Right ventricle myocardium inferior (tissue), 1 donor: Measurements from ENCODE around the gene OR5B3. TPM values are rescaled to one million over a fixed set of nuclear protein-coding genes. Genes with fewer than 3 reads are reported as not detected.
"Not testable (repeated sequence)": the region's sequence is repeated elsewhere in the genome, so short reads cannot be mapped to it uniquely, and the experiment has no call there.

Experiments
- ATAC-seq: fragments of 200-7000 bp; cut with Tn5 transposase; one replicate; pipeline ENCODE4 v1.9.1; 2020; ENCODE audit warnings: mild to moderate bottlenecking, moderate library complexity
- DNase-seq: peaks from one replicate; pipeline ENCODE4 v3.0.0; 2021; ENCODE audit errors: missing footprints
- intact Hi-C: fragments of 100-400 bp; cut with DNase I; formaldehyde crosslinking; loops from one replicate; pipeline ENCODE4 v1.11.0; 2022
- long read RNA-seq: library from polyadenylated mRNA; unstranded; transcript quantifications from one replicate; pipeline ENCODE4 v2.0.0, GENCODE V29; 2021
- total RNA-seq: library from RNA; stranded (reverse); fragmentation: NEBNext Ultra II Directional; extraction: Animal tissue kit (Norgen Biotek cat#: 25700); gene quantifications from one replicate; pipeline ENCODE4 v1.2.1, GENCODE V29; 2021
- donor health status: DM: no; HTN: yes; CAD: no; lungs with severe emphysema.

The OR5B3 gene
- not detected for total RNA-seq
- long read RNA-seq, result 0 reads

- intact Hi-C loops, result no loop called here
- DNase-seq, result no peak
- no peak for ATAC-seq
Observed at GRCh38 chr11:58406774-58407173, at the start of gene OR5B3. Gene OR5B3, minus strand, starts transcription at chr11:58406874. Its CDS starts 3,465 bp downstream, at chr11:58403409.

GRCh38 chr11:58451585-58451984 is 44.9 kb upstream of the OR5B3 start:
- intact Hi-C loops, result no loop called here
- ATAC-seq (no peak), DNase-seq (no peak)

DNA sequence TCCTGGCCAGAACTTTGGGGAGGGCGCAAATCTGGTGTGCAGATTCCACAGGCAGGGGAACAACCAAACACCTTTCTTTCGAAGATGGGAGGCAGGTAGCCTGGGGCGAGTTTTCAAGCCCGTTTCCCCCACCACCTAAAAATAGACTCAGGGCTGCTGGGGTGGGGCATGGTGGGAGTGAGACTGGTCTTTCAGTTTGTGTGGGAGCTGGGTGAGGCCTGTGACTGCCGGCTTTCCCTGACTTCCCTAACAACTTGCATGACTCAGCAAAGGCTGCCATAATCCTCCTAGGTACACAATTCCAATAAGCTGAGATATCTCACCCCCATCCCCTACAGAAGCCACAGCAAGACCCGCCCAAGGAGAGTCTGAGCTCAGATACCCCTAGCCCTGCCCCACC is 39.6 kb upstream of the OR5B3 start:
- intact Hi-C loops, result no loop called here
- no peak for DNase-seq
- ATAC-seq, result no peak

DNA sequence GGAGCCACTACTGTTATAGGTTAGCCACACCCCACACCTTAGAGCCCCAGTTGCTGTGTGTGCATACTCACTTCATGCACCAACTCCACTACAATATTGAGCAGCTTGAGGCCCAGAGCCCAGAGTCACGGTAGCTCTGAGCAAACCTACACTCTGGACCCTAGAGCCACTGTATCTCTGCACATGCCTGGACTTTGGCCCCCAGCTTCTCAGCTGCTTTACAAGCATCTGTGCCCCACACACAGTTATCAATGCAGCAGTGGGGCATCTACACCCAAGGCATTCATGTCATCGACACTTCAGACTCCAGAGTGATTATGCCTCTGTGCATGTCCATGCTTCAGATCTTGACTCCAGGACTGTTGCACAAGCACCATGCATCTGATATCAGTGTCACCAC is 37.6 kb upstream of the OR5B3 start:
- no peak for ATAC-seq
- intact Hi-C loops, result no loop called here
- DNase-seq, result no peak

- no peak for ATAC-seq
- intact Hi-C loops, result no loop called here
- no peak for DNase-seq
Observed at GRCh38 chr11:58442136-58442535, 35.5 kb upstream of the OR5B3 start, which contains the start of gene OR5B12. Gene OR5B12, minus strand, starts transcription at chr11:58442236. Its CDS starts 2,085 bp downstream, at chr11:58440151.

- intact Hi-C loops, result no loop called here
- ATAC-seq (no peak), DNase-seq (no peak)
Observed at GRCh38 chr11:58438486-58438885, 31.8 kb upstream of the OR5B3 start.

- intact Hi-C loops, result no loop called here
- no peak for ATAC-seq
- DNase-seq, result no peak
Observed at GRCh38 chr11:58434217-58434616, 27.5 kb upstream of the OR5B3 start.

DNA sequence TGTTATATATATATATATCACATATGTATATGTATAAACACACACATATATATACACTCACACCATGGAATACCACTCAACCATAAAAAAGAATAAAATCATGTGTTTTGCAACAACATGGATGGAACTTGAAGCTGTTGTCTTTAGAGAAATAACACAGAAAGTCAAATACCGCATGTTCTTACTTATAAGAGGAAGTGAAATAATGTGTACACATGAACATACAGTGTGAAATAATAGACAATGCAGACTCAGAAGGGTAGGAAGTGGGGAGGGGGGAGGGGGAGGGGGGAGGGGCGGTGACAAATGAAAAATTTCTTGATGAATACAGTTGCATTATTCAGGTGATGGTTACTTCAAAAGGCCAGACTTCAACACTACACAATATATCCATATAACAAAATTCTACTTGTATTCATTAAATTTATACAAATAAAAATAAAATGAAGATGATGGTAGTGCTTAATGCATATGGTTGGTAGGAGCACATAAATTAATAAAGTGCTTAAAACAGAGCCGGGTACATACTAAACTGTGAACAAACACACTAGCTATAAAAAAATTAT is 27.0 kb upstream of the OR5B3 start:
- intact Hi-C loops, result no loop called here
- DNase-seq, result no peak
- no peak for ATAC-seq

DNA sequence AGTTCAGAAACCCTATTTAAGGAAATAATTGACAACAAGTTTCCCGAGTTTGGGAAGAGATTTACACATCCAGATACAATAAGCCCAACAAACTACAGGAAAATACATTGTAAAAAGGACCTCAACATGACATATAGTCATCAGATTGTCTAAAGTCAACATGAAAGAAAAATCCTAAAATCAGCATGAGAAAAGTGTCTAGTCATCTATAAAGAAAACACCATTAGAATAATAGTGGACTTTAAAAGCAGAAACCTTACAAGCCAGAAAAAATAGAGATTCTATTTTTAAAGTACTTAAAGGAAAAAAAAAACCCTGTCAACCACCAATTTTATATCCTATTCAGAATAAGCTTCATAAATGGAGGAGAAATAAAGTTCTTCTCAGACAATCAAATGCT is 22.6 kb upstream of the OR5B3 start:
- intact Hi-C loops, result no loop called here
- no peak for ATAC-seq
- DNase-seq, result no peak

DNA sequence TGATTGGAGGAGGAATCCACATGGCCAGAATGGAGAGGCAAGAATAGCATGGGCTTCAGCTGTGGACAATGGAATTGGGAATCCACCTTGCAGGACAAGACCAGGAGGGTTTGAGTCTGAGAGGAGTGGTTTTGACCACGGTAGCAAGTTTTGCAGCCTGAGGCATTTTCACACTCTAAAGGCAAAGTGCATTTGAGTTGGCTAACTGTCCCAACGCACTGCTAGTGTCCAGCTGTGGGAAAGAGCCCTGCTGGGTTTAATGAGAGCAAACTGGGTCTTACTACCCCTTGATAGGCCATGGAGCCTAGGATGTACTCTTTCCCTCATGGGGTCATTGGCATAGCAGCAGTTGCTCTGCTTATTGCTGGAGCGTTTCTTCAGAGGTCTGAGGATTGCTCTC is 21.3 kb upstream of the OR5B3 start, which contains the start of gene OR5B2:
Gene OR5B2 (minus strand): TSS at position 101 of the 400 bp plus-strand sequence. CDS start 4,860 bp downstream, outside the sequence.
- ATAC-seq (no peak), DNase-seq (no peak)
- intact Hi-C loops, result no loop called here

DNA sequence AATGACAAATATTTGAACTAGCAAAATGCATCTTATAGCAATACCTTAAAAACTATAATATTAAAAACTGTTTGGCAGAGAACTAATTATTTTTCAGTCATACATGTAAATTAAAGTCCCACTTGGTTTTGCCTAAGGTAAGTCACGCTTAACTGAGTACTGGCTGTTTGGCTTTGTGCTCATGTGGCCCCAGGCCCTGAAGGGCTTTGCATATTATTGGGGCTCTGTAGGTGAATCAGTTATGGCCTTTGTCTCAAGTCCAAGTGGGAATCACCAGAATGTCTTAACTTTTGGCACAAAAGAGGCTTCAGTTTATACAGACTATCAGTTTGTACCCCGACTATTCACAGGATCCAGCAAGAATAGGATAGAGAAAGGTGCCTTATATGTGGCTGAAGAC is 7.1 kb downstream of the OR5B3 start:
- ATAC-seq, intact Hi-C loops, DNase-seq: not testable (repeated sequence)

GRCh38 chr11:58395581-58395980 is 11.1 kb downstream of the OR5B3 start:
- DNase-seq (no peak), ATAC-seq (no peak)
- intact Hi-C loops, result no loop called here

DNA sequence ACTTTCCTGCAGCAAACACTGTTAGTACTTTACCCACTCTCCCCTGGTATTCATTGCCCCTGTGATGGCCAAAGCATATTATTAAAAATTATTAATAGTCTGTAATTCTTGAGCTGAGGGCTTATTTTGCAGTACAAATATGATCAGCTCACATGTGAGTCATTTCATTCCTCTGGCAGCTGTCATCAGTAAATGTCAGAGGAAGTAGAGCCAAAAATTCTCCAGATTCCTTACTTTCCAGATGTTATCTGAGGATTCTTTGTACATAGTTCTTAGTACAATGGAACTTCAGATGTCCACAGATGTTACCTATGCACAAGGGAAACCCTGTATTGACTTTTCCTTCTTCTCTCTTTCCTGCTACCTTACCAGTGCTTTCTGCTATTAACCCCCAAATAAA is 12.5 kb downstream of the OR5B3 start:
- ATAC-seq, result no peak
- DNase-seq, result no peak
- intact Hi-C loops, result no loop called here

- intact Hi-C loops, result no loop called here
- DNase-seq (no peak), ATAC-seq (no peak)
Observed at GRCh38 chr11:58392746-58393145, 13.9 kb downstream of the OR5B3 start.

GRCh38 chr11:58391879-58392278 is 14.8 kb downstream of the OR5B3 start:
- no peak for DNase-seq
- ATAC-seq, result no peak
- intact Hi-C loops, result no loop called here

- ATAC-seq, result no peak
- intact Hi-C loops, result no loop called here
- DNase-seq, result peak; percentile 45
Observed at GRCh38 chr11:58390551-58391063, 16.1 kb downstream of the OR5B3 start.

DNA sequence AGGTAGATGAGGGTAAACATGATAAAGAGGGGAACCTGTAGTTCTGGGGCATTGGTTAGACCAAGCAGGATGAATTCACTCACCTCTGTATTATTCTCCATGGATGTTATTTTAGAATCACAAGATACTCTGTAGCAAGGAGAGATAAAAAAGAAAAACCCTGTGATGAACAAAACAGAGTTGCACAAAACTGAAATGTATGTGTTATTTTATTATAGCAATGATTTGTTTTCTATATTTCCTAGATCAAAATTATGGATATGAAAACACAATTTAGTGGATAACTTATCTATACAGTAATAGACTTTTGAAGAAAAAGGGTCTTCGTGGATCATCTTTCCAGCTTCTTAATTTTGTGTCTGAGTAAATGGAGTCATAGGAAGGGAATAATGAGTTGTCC is 47.7 kb downstream of the OR5B3 start, which contains the start of gene OR5B17:
Gene OR5B17 (minus strand): TSS at position 101 of the 400 bp plus-strand sequence. CDS start 0 bp downstream, at position 101.
- no peak for DNase-seq
- no peak for ATAC-seq
- intact Hi-C loops, result no loop called here

DNA sequence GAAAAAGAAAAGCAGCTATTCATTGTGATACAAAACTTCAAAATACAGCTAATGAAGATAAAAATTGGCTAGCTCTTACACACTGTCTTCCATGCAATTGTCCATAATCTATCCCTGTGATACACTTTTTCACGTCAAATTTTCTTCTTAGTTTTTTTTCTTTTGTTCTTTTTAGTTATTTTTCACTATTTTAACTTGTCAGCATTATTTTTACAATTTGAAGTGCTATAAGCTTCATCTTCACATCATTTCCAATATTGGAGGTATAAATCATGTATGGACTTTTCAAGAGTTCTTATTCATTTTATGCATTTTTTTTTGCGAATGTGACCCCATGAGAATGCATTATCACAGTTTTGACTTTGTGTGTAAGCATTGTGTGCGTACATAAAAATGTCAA is 51.9 kb downstream of the OR5B3 start:
- no peak for DNase-seq
- intact Hi-C loops, result no loop called here
- no peak for ATAC-seq
